ENCODE data around the gene M6PR. TPM values are rescaled to one million over a fixed set of nuclear protein-coding genes. Genes with fewer than 3 reads are reported as not detected.

M6PR gene
- total and polyA plus RNA-seq, 2 of the 13 experiments (the other 11 are each of a cell fraction or from before 2014, with no cell fraction given): 98.2 to 127 TPM

DNA sequence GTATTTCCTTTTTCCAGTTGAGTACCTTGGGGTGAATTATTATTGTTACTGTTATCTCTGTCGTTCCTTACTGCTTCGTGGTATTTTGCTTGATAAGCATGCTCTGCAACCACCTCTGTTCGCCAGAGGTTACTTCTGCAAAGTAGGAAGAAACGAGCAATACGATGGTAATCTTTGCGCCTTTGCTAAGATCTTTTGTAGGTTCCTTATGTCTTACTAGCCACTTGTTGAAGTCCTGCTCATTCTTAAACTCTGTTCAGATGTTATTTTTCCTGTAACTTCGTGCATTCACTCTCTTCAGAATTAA, 729 bp upstream of the M6PR start (continued):
- TF ChIP-seq SMAD9 (CRISPR knock-in tag; IDR thresholded peaks at IDR 0.05): no peak
- TF ChIP-seq, protein P1, sequence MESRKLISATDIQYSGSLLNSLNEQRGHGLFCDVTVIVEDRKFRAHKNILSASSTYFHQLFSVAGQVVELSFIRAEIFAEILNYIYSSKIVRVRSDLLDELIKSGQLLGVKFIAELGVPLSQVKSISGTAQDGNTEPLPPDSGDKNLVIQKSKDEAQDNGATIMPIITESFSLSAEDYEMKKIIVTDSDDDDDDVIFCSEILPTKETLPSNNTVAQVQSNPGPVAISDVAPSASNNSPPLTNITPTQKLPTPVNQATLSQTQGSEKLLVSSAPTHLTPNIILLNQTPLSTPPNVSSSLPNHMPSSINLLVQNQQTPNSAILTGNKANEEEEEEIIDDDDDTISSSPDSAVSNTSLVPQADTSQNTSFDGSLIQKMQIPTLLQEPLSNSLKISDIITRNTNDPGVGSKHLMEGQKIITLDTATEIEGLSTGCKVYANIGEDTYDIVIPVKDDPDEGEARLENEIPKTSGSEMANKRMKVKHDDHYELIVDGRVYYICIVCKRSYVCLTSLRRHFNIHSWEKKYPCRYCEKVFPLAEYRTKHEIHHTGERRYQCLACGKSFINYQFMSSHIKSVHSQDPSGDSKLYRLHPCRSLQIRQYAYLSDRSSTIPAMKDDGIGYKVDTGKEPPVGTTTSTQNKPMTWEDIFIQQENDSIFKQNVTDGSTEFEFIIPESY (CRISPR knock-in tag; IDR thresholded peaks at IDR 0.05): no peak
- TF ChIP-seq HDAC6 (IDR thresholded peaks at IDR 0.05; ENCODE audit: low read depth, low read length): no peak
- no peak for TF ChIP-seq MTF1 (CRISPR knock-in tag; IDR thresholded peaks at IDR 0.05)
- TF ChIP-seq, protein P2, sequence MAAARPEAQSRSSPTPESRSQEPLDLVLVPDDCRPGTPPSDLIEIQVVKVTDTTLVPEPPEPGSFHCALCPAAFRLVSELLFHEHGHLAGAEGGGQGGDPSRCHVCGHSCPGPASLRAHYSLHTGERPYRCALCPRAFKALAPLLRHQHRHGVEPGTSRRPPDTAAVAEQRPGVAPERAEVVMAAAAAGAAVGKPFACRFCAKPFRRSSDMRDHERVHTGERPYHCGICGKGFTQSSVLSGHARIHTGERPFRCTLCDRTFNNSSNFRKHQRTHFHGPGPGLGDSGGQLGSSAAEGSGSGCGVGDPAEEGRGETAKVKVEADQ (CRISPR knock-in tag; IDR thresholded peaks at IDR 0.05; ENCODE audit: borderline replicate concordance): no peak
- TF ChIP-seq MEIS1 (CRISPR knock-in tag; IDR thresholded peaks at IDR 0.05; ENCODE audit: borderline replicate concordance): 0 out of 2 replicates have a peak, but pooled peaks have one; percentile 20
- TF ChIP-seq TBX3 (IDR thresholded peaks at IDR 0.05; ENCODE audit: borderline replicate concordance): no peak
- TF ChIP-seq ASH2L (IDR thresholded peaks at IDR 0.05; ENCODE audit: insufficient read length, low read depth, low read length): no peak
- TF ChIP-seq, protein P3, sequence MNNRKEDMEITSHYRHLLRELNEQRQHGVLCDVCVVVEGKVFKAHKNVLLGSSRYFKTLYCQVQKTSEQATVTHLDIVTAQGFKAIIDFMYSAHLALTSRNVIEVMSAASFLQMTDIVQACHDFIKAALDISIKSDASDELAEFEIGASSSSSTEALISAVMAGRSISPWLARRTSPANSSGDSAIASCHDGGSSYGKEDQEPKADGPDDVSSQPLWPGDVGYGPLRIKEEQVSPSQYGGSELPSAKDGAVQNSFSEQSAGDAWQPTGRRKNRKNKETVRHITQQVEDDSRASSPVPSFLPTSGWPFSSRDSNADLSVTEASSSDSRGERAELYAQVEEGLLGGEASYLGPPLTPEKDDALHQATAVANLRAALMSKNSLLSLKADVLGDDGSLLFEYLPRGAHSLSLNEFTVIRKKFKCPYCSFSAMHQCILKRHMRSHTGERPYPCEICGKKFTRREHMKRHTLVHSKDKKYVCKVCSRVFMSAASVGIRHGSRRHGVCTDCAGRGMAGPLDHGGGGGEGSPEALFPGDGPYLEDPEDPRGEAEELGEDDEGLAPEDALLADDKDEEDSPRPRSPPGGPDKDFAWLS (CRISPR knock-in tag; IDR thresholded peaks at IDR 0.05; ENCODE audit: borderline replicate concordance): 0 out of 2 replicates have a peak, but pooled peaks have one; percentile 80
- TF ChIP-seq, protein P4, sequence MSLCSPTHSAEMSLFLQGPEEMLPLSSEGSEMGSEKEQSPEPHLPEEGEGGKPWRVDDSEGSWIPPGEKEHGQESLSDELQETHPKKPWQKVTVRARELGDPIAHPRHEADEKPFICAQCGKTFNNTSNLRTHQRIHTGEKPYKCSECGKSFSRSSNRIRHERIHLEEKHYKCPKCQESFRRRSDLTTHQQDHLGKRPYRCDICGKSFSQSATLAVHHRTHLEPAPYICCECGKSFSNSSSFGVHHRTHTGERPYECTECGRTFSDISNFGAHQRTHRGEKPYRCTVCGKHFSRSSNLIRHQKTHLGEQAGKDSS (CRISPR knock-in tag; IDR thresholded peaks at IDR 0.05; ENCODE audit: borderline replicate concordance, low read depth): no peak
- TF ChIP-seq, protein P5, sequence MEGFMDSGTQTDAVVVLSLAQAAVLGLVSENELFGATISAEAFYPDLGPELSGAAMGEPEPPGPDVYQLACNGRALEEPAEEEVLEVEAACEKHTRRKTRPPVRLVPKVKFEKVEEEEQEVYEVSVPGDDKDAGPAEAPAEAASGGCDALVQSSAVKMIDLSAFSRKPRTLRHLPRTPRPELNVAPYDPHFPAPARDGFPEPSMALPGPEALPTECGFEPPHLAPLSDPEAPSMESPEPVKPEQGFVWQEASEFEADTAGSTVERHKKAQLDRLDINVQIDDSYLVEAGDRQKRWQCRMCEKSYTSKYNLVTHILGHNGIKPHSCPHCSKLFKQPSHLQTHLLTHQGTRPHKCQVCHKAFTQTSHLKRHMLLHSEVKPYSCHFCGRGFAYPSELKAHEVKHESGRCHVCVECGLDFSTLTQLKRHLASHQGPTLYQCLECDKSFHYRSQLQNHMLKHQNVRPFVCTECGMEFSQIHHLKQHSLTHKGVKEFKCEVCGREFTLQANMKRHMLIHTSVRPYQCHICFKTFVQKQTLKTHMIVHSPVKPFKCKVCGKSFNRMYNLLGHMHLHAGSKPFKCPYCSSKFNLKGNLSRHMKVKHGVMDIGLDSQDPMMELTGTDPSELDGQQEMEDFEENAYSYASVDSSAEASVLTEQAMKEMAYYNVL (CRISPR knock-in tag; IDR thresholded peaks at IDR 0.05; ENCODE audit: borderline replicate concordance): no peak
- TF ChIP-seq YEATS2 (CRISPR knock-in tag; IDR thresholded peaks at IDR 0.05; ENCODE audit: borderline replicate concordance): no peak
- TF ChIP-seq, protein P6, sequence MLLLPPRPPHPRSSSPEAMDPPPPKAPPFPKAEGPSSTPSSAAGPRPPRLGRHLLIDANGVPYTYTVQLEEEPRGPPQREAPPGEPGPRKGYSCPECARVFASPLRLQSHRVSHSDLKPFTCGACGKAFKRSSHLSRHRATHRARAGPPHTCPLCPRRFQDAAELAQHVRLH (CRISPR knock-in tag; IDR thresholded peaks at IDR 0.05; ENCODE audit: borderline replicate concordance, low read depth): no peak
- no peak for TF ChIP-seq ZNF589 (CRISPR knock-in tag; conservative IDR thresholded peaks at IDR 0.05)
- no peak for TF ChIP-seq ZBTB42 (CRISPR knock-in tag; IDR thresholded peaks at IDR 0.05)
- no peak for TF ChIP-seq CHD2 (IDR thresholded peaks at IDR 0.05; ENCODE audit: low read depth, low read length)
- TF ChIP-seq MED1 (CRISPR knock-in tag; IDR thresholded peaks at IDR 0.05): no peak
- no peak for TF ChIP-seq MAFG (CRISPR knock-in tag; IDR thresholded peaks at IDR 0.05)
- no peak for TF ChIP-seq TSC22D2 (CRISPR knock-in tag; IDR thresholded peaks at IDR 0.05; ENCODE audit: borderline replicate concordance)
- TF ChIP-seq ZNF782 (CRISPR knock-in tag; IDR thresholded peaks at IDR 0.05; ENCODE audit: borderline replicate concordance): 0 out of 2 replicates have a peak, but pooled peaks have one; percentile 73
- peak; percentile 48; the same call in 1 of the 2 replicates for TF ChIP-seq ZNF337 (CRISPR knock-in tag; IDR thresholded peaks at IDR 0.05; ENCODE audit: borderline replicate concordance, low read depth)
- TF ChIP-seq LCORL (IDR thresholded peaks at IDR 0.05): no peak
- no peak; the same call in 1 of the 2 replicates for TF ChIP-seq LCORL (CRISPR knock-in tag; IDR thresholded peaks at IDR 0.05)
- no peak for TF ChIP-seq FOXK1 (CRISPR knock-in tag; IDR thresholded peaks at IDR 0.05; ENCODE audit: borderline replicate concordance, low read depth)

Measured in HepG2 (cell line).